CD4-positive, alpha-beta T cell (primary cell): ENCODE results near the gene IL5. TPM values are rescaled to one million over a fixed set of nuclear protein-coding genes. Genes with fewer than 3 reads are reported as not detected.

Experiments used
- ATAC-seq: fragments of 200-7000 bp; cut with Tn5 transposase; one replicate; pipeline ENCODE4 v1.10.0; 2022; ENCODE audit warnings: mild to moderate bottlenecking; ENCODE audit not compliant: poor library complexity
- CTCF ChIA-PET: fragments of 350-600 bp; sonication (Branson Sonifier 250); formaldehyde crosslinking; loops from one replicate; lab custom pipeline; 2021; ENCODE audit warnings: antibody characterized with exemption, inconsistent platforms; lab: Charles Lee
- POLR2A ChIA-PET: fragments of 350-600 bp; sonication (Branson Sonifier 250); formaldehyde crosslinking; loops from one replicate; lab custom pipeline; 2021; ENCODE audit warnings: antibody characterized with exemption, inconsistent platforms; lab: Charles Lee
- DNase-seq, 14 experiments: peaks; one replicate each; pipeline ENCODE4 v3.0.0-alpha.2; 2013 to 2020; ENCODE audit warnings: mixed read lengths in 2 of 14
- H3K27ac ChIP-seq, 2 donors: one replicate each; pipeline versions ENCODE4 v1.5.1 to v1.7.0; 2013; ENCODE audit warnings: low read length in 2 of 2, low read depth in 1 of 2, mild to moderate bottlenecking in 1 of 2
- H3K27me3 ChIP-seq, 2 experiments: 1 replicate in 1 of 2; 2 replicates in 1 of 2; pipeline versions ENCODE4 v1.6.1 to v1.7.0; 2013; ENCODE audit warnings: low read length in 2 of 2, control low read depth in 1 of 2, mild to moderate bottlenecking in 1 of 2, moderate library complexity in 1 of 2; ENCODE audit not compliant: insufficient read depth in 2 of 2, control insufficient read depth in 1 of 2
- H3K36me3 ChIP-seq: one replicate; pipeline ENCODE4 v1.6.1; 2013; ENCODE audit warnings: low read length, control low read depth; ENCODE audit not compliant: insufficient read depth
- H3K4me1 ChIP-seq: one replicate; pipeline ENCODE4 v1.6.1; 2013; ENCODE audit warnings: low read length, control low read depth; ENCODE audit not compliant: insufficient read depth
- H3K4me3 ChIP-seq: one replicate; pipeline ENCODE4 v1.5.1; 2013; ENCODE audit warnings: mild to moderate bottlenecking, low read length, moderate library complexity
- H3K9me3 ChIP-seq, 2 experiments: 1 replicate in 1 of 2; 2 replicates in 1 of 2; pipeline versions ENCODE4 v1.6.1 to v1.7.0; 2013; ENCODE audit warnings: low read length in 2 of 2, mild to moderate bottlenecking in 2 of 2, control low read depth in 1 of 2, moderate library complexity in 1 of 2; ENCODE audit not compliant: control insufficient read depth in 1 of 2, insufficient read depth in 1 of 2
- H3K27ac Mint-ChIP-seq: one replicate; pipeline ENCODE4 v1.8.0; 2020; ENCODE audit warnings: mixed read lengths
- H3K27me3 Mint-ChIP-seq: one replicate; pipeline ENCODE4 v1.8.0; 2021; ENCODE audit warnings: mixed read lengths
- H3K36me3 Mint-ChIP-seq: one replicate; pipeline ENCODE4 v1.8.0; 2021; ENCODE audit warnings: low read depth, mixed read lengths
- H3K4me1 Mint-ChIP-seq: one replicate; pipeline ENCODE4 v1.8.0; 2021; ENCODE audit warnings: low read depth, mixed read lengths
- H3K4me3 Mint-ChIP-seq: one replicate; pipeline ENCODE4 v1.8.0; 2020; ENCODE audit warnings: mild to moderate bottlenecking, mixed read lengths
- H3K9me3 Mint-ChIP-seq: one replicate; pipeline ENCODE4 v1.8.0; 2020; ENCODE audit warnings: mixed read lengths
- CTCF ChIP-seq: fragments of 200-600 bp; IDR thresholded peaks from one replicate; pipeline ENCODE4 v1.8.0; 2022; ENCODE audit warnings: antibody characterized with exemption, mild to moderate bottlenecking
- intact Hi-C, 2 experiments: fragments of 100-400 bp; cut with DNase I in 1 of 2; cut with micrococcal nuclease in 1 of 2; formaldehyde crosslinking; loops; one replicate each; pipeline versions ENCODE4 v1.15.1 to v1.9.0; 2023 to 2025; cut with DNase I, micrococcal nuclease
- total RNA-seq, 174 experiments: library from RNA in 2 of 174; stranded (reverse) in 2 of 174; gene quantifications; one replicate each; pipeline ENCODE4 v1.2.3 and lab custom pipeline; 2021 to 2026

The IL5 gene
- total RNA-seq, 2 experiments from 2014 or later, result not detected

DNA sequence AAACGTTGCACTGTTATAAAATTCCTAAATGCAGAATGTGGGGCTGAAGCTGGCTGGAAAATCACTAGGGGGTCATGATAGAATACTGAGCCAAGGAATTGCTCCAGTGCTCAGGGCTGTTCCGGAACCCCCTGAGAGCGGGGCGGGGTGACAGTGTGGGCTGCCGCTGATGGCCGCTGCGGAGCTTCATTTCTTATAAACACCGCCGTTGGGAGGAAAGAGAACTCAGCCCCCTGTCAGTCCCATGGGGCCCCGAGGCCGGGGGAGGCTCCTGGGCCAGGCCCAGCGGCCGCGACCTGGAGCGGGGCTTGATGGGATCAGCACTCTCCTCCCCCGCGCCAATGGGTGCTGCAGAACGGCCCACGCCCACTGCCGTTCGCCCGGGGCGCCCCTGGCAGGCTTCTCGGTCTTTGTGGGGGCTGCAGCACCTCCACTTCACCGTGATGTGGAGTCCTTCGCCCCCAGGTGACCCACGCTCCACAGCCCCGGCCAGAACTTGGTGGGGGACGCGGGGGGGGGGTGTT lies 47.6 kb downstream of the IL5 start:
- H3K27ac Mint-ChIP-seq, result peak overlapping the region; percentile 97
- no peaks in the 10 kb centered on the region for H3K27me3 Mint-ChIP-seq
- ChIA-PET CTCF (interaction anchor here (0.9 to 10.2 kb wide), 6 partner anchors 15 to 108 kb away, joined by 3 to 104 read pairs (median 6); no protein-coding TSS in a partner anchor), POLR2A (interaction anchor here (0.6 to 15.5 kb wide), 29 partner anchors 10 to 1621 kb away, joined by 3 to 526 read pairs (median 11); partner anchors contain the start of genes AFF4, CCNI2, HSPA4 and IRF1)
- intact Hi-C loops, result loop anchor here (1.0 to 10.0 kb wide), 4 partner anchors 38 to 1729 kb away; partner anchors contain the start of gene PPP2CA (in 1 of the 2)
- peak overlapping the region; percentile 93 for H3K4me3 ChIP-seq
- H3K9me3 Mint-ChIP-seq, result no peaks in the 10 kb centered on the region
- DNase-seq (peak; percentile 44 to 83 (median 60)), ATAC-seq (peak; percentile 28)
- H3K4me1 ChIP-seq, result peaks cover 86% of the 10 kb centered on the region
- TF ChIP-seq CTCF, result no peak
- H3K36me3 Mint-ChIP-seq, result peaks cover 4% of the 10 kb centered on the region
- H3K4me1 Mint-ChIP-seq, result peaks cover 66% of the 10 kb centered on the region
- H3K36me3 ChIP-seq, result no peaks in the 10 kb centered on the region
- no peaks in the 10 kb centered on the region for H3K9me3 ChIP-seq
- H3K4me3 Mint-ChIP-seq, result peak overlapping the region; percentile 97
- H3K27me3 ChIP-seq, result no peaks in the 10 kb centered on the region
- H3K27ac ChIP-seq, result peak overlapping the region; percentile 82 to 93

GRCh38 chr5:132493821-132494220 lies 49.5 kb downstream of the IL5 start:
- H3K9me3 Mint-ChIP-seq, result no peaks in the 10 kb centered on the region
- no peaks in the 10 kb centered on the region for H3K9me3 ChIP-seq
- peaks cover 68% of the 10 kb centered on the region for H3K4me1 ChIP-seq
- ATAC-seq (no peak), DNase-seq (peak in 1 of 14 experiments; percentile 1)
- H3K4me3 Mint-ChIP-seq, result peak overlapping the region; percentile 97
- CTCF ChIA-PET, result no interaction called here
- H3K27me3 ChIP-seq, result no peaks in the 10 kb centered on the region
- no peak overlapping the region for H3K4me3 ChIP-seq
- H3K36me3 ChIP-seq, result peaks cover 12% of the 10 kb centered on the region
- intact Hi-C loops, result loop anchor here in 1 of 2 experiments (5.0 to 10.0 kb wide), 2 partner anchors 202 to 1731 kb away; partner anchors contain the start of genes PPP2CA and SLC22A4
- POLR2A ChIA-PET, result interaction anchor here (5.5 to 25.5 kb wide), 4 partner anchors 13 to 85 kb away, joined by 79 to 645 read pairs (median 486); partner anchors contain the start of gene IRF1
- peak overlapping the region; percentile 49 to 93 for H3K27ac ChIP-seq
- H3K27ac Mint-ChIP-seq, result peak overlapping the region; percentile 97
- no peak for TF ChIP-seq CTCF
- H3K36me3 Mint-ChIP-seq, result peaks cover 17% of the 10 kb centered on the region
- H3K27me3 Mint-ChIP-seq, result no peaks in the 10 kb centered on the region
- peaks cover 64% of the 10 kb centered on the region for H3K4me1 Mint-ChIP-seq

DNA sequence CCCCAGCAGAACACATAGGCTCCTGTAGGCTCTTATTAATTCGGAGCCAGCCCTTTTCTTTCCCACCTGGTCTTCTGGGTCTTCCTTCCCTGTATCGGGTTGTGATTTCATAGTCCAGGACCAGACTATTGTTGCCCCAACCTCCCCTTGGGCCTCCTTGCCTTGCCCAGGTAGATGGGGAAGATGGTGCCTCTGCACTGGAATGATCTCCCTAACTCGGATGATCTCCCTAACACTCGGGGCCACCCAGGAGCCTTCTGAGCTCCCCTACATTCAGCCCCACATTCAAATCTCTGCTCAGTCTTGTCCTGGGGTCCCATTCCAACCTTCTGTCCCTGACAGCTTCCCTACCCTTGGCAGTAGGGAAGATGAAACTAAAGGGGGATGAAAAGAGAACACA lies 50.1 kb downstream of the IL5 start:
- Mint-ChIP-seq H3K27ac (peak overlapping the region; percentile 97), H3K27me3 (no peaks in the 10 kb centered on the region), H3K9me3 (no peaks in the 10 kb centered on the region), H3K4me3 (peak overlapping the region; percentile 97), H3K36me3 (peaks cover 23% of the 10 kb centered on the region), H3K4me1 (peaks cover 70% of the 10 kb centered on the region)
- peaks cover 70% of the 10 kb centered on the region for H3K4me1 ChIP-seq
- intact Hi-C loops, result loop anchor here in 1 of 2 experiments (5.0 to 10.0 kb wide), 2 partner anchors 201 to 1732 kb away; partner anchors contain the start of genes PPP2CA and SLC22A4
- H3K27ac ChIP-seq, result peak overlapping the region; percentile 10 to 93
- no peaks in the 10 kb centered on the region for H3K27me3 ChIP-seq
- TF ChIP-seq CTCF, result no peak
- no peaks in the 10 kb centered on the region for H3K9me3 ChIP-seq
- DNase-seq, result peak in 1 of 14 experiments; percentile 9
- CTCF ChIA-PET, result interaction anchor here (0.9 to 5.5 kb wide), 5 partner anchors 28 to 107 kb away, joined by 3 to 30 read pairs (median 3); no protein-coding TSS in a partner anchor
- peaks cover 17% of the 10 kb centered on the region for H3K36me3 ChIP-seq
- no peak for ATAC-seq
- POLR2A ChIA-PET, result interaction anchor here (1.4 to 25.5 kb wide), 6 partner anchors 14 to 107 kb away, joined by 4 to 1045 read pairs (median 367); no protein-coding TSS in a partner anchor
- no peak overlapping the region for H3K4me3 ChIP-seq
